ENCODE results near the gene GATB. TPM values are rescaled to one million over a fixed set of nuclear protein-coding genes. Genes with fewer than 3 reads are reported as not detected.

The GATB gene
- total and polyA plus RNA-seq, 2 donors (not counting 1 experiment from before 2014, with no cell fraction given) = 18.7 to 20.8 TPM

DNA sequence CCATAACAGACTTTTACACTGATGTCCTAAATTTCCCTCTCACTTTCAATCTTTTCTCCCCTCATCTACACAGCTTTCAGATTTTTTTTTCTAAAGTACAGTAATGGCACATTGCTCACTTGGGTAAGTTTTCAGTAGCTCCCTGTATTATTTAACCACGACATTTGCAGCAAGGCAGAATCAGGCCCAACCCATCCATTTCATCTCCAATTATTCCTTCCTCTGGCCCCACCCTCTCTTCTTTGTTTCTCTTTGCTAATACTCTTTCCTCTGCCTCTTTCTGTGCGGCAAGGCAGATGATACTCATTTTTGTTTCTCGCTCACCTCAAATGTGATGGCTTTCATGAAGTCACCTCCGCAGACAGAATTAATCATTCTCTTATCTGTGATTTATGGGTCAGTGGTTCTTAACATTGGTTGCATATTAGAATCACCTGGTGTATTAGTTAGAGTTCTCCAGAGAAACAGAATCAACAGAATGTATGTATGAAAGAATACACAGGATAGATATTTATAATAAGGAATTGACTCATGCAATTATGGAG lies 43.4 kb upstream of the GATB start:
- H4K20me1 ChIP-seq (ENCODE audit: control insufficient read depth, extremely low read depth, insufficient read depth, low read length) = no peaks in the 10 kb centered on the region
- no peak overlapping the region for H3K27ac ChIP-seq (ENCODE audit: insufficient read depth, low read length)
- H3K9me3 ChIP-seq (ENCODE audit: control insufficient read depth, insufficient read depth, low read depth, low read length) = no peaks in the 10 kb centered on the region
- no peak overlapping the region for H3K9ac ChIP-seq (ENCODE audit: insufficient read depth, low read length)
- no peaks in the 10 kb centered on the region for H3K27me3 ChIP-seq (ENCODE audit: control insufficient read depth, insufficient read depth, low read length)
- peak in 1 of 2 donors; percentile 44 for DNase-seq (ENCODE audit: low read depth in 2 of 2)
- H3K36me3 ChIP-seq (ENCODE audit: control insufficient read depth, insufficient read depth, low read length) = no peaks in the 10 kb centered on the region
- TF ChIP-seq, protein P1, sequence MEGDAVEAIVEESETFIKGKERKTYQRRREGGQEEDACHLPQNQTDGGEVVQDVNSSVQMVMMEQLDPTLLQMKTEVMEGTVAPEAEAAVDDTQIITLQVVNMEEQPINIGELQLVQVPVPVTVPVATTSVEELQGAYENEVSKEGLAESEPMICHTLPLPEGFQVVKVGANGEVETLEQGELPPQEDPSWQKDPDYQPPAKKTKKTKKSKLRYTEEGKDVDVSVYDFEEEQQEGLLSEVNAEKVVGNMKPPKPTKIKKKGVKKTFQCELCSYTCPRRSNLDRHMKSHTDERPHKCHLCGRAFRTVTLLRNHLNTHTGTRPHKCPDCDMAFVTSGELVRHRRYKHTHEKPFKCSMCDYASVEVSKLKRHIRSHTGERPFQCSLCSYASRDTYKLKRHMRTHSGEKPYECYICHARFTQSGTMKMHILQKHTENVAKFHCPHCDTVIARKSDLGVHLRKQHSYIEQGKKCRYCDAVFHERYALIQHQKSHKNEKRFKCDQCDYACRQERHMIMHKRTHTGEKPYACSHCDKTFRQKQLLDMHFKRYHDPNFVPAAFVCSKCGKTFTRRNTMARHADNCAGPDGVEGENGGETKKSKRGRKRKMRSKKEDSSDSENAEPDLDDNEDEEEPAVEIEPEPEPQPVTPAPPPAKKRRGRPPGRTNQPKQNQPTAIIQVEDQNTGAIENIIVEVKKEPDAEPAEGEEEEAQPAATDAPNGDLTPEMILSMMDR (conservative IDR thresholded peaks at IDR 0.05 in 1 of 2, IDR thresholded peaks at IDR 0.05 in 1 of 2; ENCODE audit: low read depth in 1 of 2, low read length in 2 of 2) = no peak
- TF ChIP-seq EZH2 (IDR thresholded peaks at IDR 0.05; ENCODE audit: low read length, missing control alignments) = no peak
- no peak overlapping the region for H3K4me3 ChIP-seq (replicated peaks in 1 of 4; ENCODE audit: control extremely low read depth in 1 of 4, insufficient read depth in 1 of 4, low read depth in 3 of 4, low read length in 4 of 4)
- no peak overlapping the region for H2AFZ ChIP-seq (ENCODE audit: low read length)
- H3K4me1 ChIP-seq (ENCODE audit: control insufficient read depth, extremely low read depth, insufficient read depth, low read length) = peaks cover 5% of the 10 kb centered on the region
- H3K79me2 ChIP-seq (ENCODE audit: control insufficient read depth, insufficient read depth, low read length) = no peaks in the 10 kb centered on the region
- no peak overlapping the region for H3K4me2 ChIP-seq (ENCODE audit: extremely low read depth, insufficient read depth, low read length)

DNA sequence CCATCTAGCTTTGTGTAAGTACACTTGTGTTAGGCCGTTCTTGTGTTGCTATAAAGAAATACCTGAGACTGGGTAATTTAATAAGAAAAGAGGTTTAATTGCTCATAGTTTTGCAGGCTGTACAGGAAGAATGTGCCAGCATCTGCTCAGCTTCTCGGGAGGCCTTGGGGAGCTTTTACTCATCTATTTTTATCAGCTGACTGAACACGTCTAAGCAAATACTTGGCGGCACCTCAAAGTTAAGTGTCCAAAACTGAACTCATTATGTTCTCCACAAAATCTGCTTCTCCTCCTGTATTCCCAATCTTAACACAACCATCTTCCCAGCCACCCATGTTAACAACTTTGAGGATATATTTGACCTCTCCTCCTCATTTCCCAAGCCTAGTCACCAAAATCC lies 42.4 kb upstream of the GATB start:
- TF ChIP-seq, protein P1 (conservative IDR thresholded peaks at IDR 0.05 in 1 of 2, IDR thresholded peaks at IDR 0.05 in 1 of 2; ENCODE audit: low read depth in 1 of 2, low read length in 2 of 2) = no peak
- no peak for TF ChIP-seq EZH2 (IDR thresholded peaks at IDR 0.05; ENCODE audit: low read length, missing control alignments)
- no peak overlapping the region for H3K9ac ChIP-seq (ENCODE audit: insufficient read depth, low read length)
- H2AFZ ChIP-seq (ENCODE audit: low read length) = no peak overlapping the region
- DNase-seq (ENCODE audit: low read depth in 2 of 2) = peak in 1 of 2 donors; percentile 20
- no peaks in the 10 kb centered on the region for H3K79me2 ChIP-seq (ENCODE audit: control insufficient read depth, insufficient read depth, low read length)
- H3K4me3 ChIP-seq (replicated peaks in 1 of 4; ENCODE audit: control extremely low read depth in 1 of 4, insufficient read depth in 1 of 4, low read depth in 3 of 4, low read length in 4 of 4) = no peak overlapping the region
- no peaks in the 10 kb centered on the region for H3K27me3 ChIP-seq (ENCODE audit: control insufficient read depth, insufficient read depth, low read length)
- H3K27ac ChIP-seq (ENCODE audit: insufficient read depth, low read length) = no peak overlapping the region
- no peaks in the 10 kb centered on the region for H3K9me3 ChIP-seq (ENCODE audit: control insufficient read depth, insufficient read depth, low read depth, low read length)
- no peak overlapping the region for H3K4me2 ChIP-seq (ENCODE audit: extremely low read depth, insufficient read depth, low read length)
- no peaks in the 10 kb centered on the region for H3K36me3 ChIP-seq (ENCODE audit: control insufficient read depth, insufficient read depth, low read length)
- peaks cover 5% of the 10 kb centered on the region for H3K4me1 ChIP-seq (ENCODE audit: control insufficient read depth, extremely low read depth, insufficient read depth, low read length)
- H4K20me1 ChIP-seq (ENCODE audit: control insufficient read depth, extremely low read depth, insufficient read depth, low read length) = no peaks in the 10 kb centered on the region

DNA sequence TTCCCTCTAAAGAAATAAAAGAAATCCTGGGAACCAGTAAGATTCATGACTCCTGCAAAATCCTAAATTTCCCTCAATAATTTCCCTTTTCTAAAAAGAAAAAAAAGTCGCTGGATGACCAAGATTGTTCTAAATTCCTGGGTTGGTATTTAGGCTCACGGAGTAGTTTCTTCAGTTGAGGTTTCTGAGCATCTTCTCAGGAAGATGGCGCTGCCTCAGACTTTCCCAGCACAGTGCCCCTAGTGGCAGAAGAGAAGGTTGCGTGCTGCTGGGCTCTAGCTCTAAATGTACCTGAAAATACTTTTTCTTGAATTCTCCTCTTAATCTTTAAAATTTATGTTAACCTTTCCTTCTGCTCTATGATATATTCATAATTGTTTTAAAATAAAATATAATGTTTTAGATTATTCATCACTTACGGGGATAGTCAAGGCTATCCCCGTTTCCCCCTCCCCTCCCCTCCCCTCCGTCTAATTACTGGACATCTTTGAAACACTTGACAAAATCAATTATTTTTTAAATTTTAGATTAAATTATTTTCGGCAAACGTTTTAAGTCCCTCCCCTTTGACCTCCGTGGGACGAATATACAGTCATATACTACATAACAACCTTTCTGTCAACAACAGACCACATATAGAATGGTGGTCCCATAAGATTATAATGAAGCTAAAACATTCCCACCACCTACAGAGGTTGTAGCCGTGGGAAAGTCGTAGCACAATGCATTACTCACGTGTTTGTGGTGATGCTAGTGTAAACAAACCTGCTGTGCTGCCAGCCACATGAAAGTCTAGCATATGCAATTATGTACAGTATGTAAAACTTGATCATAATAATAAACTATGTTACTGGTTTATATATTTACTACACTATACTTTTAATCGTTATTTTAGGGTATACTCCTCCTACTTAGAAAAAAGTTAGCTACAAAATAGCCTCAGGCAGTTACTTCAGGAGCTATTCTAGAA lies 41.0 kb upstream of the GATB start:
- TF ChIP-seq EZH2 (IDR thresholded peaks at IDR 0.05; ENCODE audit: low read length, missing control alignments) = no peak
- TF ChIP-seq, protein P1 (conservative IDR thresholded peaks at IDR 0.05 in 1 of 2, IDR thresholded peaks at IDR 0.05 in 1 of 2; ENCODE audit: low read depth in 1 of 2, low read length in 2 of 2) = peak; percentile 73 to 94
- H3K9me3 ChIP-seq (ENCODE audit: control insufficient read depth, insufficient read depth, low read depth, low read length) = no peaks in the 10 kb centered on the region
- H3K79me2 ChIP-seq (ENCODE audit: control insufficient read depth, insufficient read depth, low read length) = no peaks in the 10 kb centered on the region
- H2AFZ ChIP-seq (ENCODE audit: low read length) = no peak overlapping the region
- no peak overlapping the region for H3K27ac ChIP-seq (ENCODE audit: insufficient read depth, low read length)
- no peaks in the 10 kb centered on the region for H3K36me3 ChIP-seq (ENCODE audit: control insufficient read depth, insufficient read depth, low read length)
- DNase-seq (ENCODE audit: low read depth in 2 of 2) = peak; percentile 32 to 55
- H3K4me2 ChIP-seq (ENCODE audit: extremely low read depth, insufficient read depth, low read length) = no peak overlapping the region
- no peaks in the 10 kb centered on the region for H4K20me1 ChIP-seq (ENCODE audit: control insufficient read depth, extremely low read depth, insufficient read depth, low read length)
- no peak overlapping the region for H3K4me3 ChIP-seq (replicated peaks in 1 of 4; ENCODE audit: control extremely low read depth in 1 of 4, insufficient read depth in 1 of 4, low read depth in 3 of 4, low read length in 4 of 4)
- no peak overlapping the region for H3K9ac ChIP-seq (ENCODE audit: insufficient read depth, low read length)
- no peaks in the 10 kb centered on the region for H3K27me3 ChIP-seq (ENCODE audit: control insufficient read depth, insufficient read depth, low read length)
- no peaks in the 10 kb centered on the region for H3K4me1 ChIP-seq (ENCODE audit: control insufficient read depth, extremely low read depth, insufficient read depth, low read length)

Data from fibroblast of lung (primary cell).